ENCODE results near the gene RHBDD1. TPM values are rescaled to one million over a fixed set of nuclear protein-coding genes. Genes with fewer than 3 reads are reported as not detected.

The RHBDD1 gene
- total and polyA plus RNA-seq, 11 donors: 4.7 to 44.5 (median 32.6) TPM

DNA sequence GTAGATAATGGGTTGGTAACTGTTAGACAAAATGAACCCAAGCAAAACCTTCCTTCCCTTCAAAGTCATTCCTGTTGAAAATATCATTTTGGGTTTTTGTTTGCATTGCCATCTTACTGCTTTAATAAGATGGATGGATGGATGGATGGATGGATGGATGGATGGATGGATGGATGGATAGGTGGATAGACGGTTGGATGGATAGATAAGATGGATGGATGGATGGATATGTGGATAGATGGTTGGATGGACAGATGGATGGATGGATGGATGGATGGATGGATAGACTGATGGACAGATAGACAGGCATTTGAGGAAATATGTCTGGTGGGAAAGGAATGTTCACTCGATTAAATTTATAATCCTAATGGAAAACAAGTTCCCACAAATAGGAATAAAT, 194.9 kb downstream of the RHBDD1 start:
- DNase-seq (no peak), ATAC-seq (no peak)
- intact Hi-C loops (cut with DNase I): no loop called here
- H3K4me3 ChIP-seq: no peak overlapping the region
- H3K36me3 ChIP-seq: peaks cover 0 to 43% (median 0%) of the 10 kb centered on the region in 9 donors
- H3K27ac ChIP-seq: no peak overlapping the region
- no peaks in the 10 kb centered on the region for H3K27me3 ChIP-seq
- TF ChIP-seq, protein P1, sequence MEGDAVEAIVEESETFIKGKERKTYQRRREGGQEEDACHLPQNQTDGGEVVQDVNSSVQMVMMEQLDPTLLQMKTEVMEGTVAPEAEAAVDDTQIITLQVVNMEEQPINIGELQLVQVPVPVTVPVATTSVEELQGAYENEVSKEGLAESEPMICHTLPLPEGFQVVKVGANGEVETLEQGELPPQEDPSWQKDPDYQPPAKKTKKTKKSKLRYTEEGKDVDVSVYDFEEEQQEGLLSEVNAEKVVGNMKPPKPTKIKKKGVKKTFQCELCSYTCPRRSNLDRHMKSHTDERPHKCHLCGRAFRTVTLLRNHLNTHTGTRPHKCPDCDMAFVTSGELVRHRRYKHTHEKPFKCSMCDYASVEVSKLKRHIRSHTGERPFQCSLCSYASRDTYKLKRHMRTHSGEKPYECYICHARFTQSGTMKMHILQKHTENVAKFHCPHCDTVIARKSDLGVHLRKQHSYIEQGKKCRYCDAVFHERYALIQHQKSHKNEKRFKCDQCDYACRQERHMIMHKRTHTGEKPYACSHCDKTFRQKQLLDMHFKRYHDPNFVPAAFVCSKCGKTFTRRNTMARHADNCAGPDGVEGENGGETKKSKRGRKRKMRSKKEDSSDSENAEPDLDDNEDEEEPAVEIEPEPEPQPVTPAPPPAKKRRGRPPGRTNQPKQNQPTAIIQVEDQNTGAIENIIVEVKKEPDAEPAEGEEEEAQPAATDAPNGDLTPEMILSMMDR (IDR thresholded peaks at IDR 0.05): no peak
- TF ChIP-seq POLR2A (IDR thresholded peaks at IDR 0.05): no peak
- no peaks in the 10 kb centered on the region for H3K9me3 ChIP-seq
- 87 to 92% (median 88%) methylated on average over 2 of the region's 2 CpGs for WGBS, 4 donors
- peaks cover 0 to 16% (median 0%) of the 10 kb centered on the region in 12 donors for H3K4me1 ChIP-seq

DNA sequence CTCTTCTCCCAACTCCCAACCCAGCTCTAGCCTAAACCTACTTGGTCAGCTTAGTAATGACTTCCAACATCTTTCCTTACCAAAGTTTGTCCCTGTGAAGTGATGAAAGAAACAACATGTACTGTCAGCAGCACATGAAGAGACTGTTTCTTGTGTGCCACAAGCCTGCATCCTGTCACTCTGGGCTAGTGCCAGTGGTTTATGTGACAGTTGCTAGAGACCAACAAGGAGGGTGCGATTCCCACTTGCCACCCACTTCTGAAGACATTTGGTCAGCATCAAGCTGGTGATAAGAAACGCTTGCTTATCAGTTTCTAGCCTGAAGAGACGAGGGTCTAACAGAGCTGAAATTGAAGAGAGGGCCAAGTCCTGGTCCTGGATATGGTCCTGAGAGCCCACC, 195.5 kb downstream of the RHBDD1 start:
- DNase-seq (no peak), ATAC-seq (no peak)
- H3K27ac ChIP-seq: no peak overlapping the region
- intact Hi-C loops (cut with DNase I): no loop called here
- no peaks in the 10 kb centered on the region for H3K9me3 ChIP-seq
- peaks cover 0 to 16% (median 0%) of the 10 kb centered on the region in 12 donors for H3K4me1 ChIP-seq
- TF ChIP-seq, protein P1 (IDR thresholded peaks at IDR 0.05): no peak
- TF ChIP-seq POLR2A (IDR thresholded peaks at IDR 0.05): no peak
- H3K4me3 ChIP-seq: no peak overlapping the region
- no peaks in the 10 kb centered on the region for H3K27me3 ChIP-seq
- H3K36me3 ChIP-seq: peaks cover 0 to 38% (median 0%) of the 10 kb centered on the region in 9 donors
- WGBS, 4 donors: 12 to 32% (median 20%) methylated on average over 3 of the region's 3 CpGs

DNA sequence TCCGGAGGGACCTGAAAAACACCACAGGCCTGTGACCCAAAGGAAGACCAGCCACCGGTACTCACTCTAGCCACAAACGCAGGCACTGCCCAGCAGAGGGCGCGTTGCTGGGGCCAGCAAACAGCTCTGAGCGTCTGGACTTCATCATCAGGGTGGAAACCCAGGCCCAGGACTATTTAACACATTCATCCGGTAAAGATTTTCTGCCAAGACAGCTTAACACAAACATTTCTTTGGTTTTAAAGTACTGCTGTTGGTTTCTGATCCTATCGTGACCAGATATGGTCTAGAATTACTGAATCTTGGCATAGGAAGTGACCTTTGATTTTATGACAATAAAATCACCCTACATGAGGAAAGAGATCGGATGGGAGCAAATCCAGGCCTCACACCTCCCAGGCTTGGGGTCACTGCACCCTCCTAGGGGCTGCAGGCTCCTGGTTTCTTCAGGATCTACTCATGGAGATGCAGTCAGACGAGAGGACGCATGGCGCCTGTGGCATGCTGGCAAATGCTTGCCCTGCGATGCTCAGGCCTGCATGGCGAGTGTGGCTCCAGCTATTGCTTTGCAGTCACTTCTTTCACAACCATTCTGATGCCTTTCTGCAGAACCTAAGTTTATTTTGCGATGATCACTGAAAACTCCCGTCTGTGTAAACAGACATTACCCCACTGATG, 197.8 kb downstream of the RHBDD1 start:
- TF ChIP-seq, protein P1 (IDR thresholded peaks at IDR 0.05): peak in 10 of 12 donors; percentile 19 to 57 (median 46)
- no peak for TF ChIP-seq POLR2A (IDR thresholded peaks at IDR 0.05)
- peak in 1 of 4 donors; percentile 62 for ATAC-seq
- WGBS, 4 donors: 52 to 66% (median 56%) methylated on average over 12 to 16 of the region's 16 CpGs
- no peak overlapping the region for H3K4me3 ChIP-seq
- H3K27me3 ChIP-seq: no peaks in the 10 kb centered on the region
- intact Hi-C loops (cut with DNase I): no loop called here
- no peak for DNase-seq
- H3K27ac ChIP-seq: peak overlapping the region in 1 of 12 donors; percentile 3
- peaks cover 0 to 26% (median 0%) of the 10 kb centered on the region in 9 donors for H3K36me3 ChIP-seq
- no peaks in the 10 kb centered on the region for H3K9me3 ChIP-seq
- peaks cover 0 to 6% (median 0%) of the 10 kb centered on the region in 12 donors for H3K4me1 ChIP-seq

DNA sequence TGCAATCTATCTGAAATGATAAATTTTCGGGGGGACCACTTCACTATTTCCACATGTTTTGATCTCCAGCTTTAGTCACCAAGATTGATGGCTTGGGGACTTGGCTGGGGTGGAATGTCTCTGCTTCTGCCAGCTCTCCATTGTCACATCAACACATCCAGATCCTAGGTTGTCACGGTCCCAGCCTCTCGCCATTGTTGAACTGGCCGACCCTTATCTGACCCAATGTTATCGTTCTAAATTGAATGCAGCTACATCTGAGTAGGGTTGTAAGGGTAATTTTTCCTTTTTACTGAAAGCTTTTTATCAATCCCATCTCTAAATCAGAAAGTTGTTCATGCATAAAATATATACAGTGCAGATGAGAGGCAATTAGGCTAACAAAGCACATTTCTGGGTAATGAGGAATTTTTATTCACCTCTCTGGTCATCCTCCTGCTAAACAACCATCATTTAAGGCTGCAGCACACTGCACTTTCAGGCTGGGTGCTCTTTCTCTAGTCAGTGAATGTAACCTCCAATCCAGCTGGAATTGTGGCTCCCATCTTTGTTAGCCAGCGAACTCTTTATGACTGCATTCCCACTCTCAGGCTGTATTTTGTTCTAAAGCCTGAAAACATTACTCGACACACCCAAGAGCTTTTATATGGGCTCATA, 200.0 kb downstream of the RHBDD1 start:
- ATAC-seq (no peak), DNase-seq (no peak)
- Histone ChIP-seq H3K9me3 (no peaks in the 10 kb centered on the region), H3K36me3 (peaks cover 0 to 32% (median 0%) of the 10 kb centered on the region in 9 donors), H3K27ac (no peak overlapping the region), H3K4me3 (no peak overlapping the region), H3K4me1 (no peaks in the 10 kb centered on the region), H3K27me3 (no peaks in the 10 kb centered on the region)
- WGBS, 4 donors: 33 to 38% (median 35%) methylated on average over 7 of the region's 7 CpGs
- intact Hi-C loops (cut with DNase I): no loop called here
- TF ChIP-seq POLR2A (IDR thresholded peaks at IDR 0.05): no peak
- TF ChIP-seq, protein P1 (IDR thresholded peaks at IDR 0.05): no peak

Data from heart left ventricle (tissue), 16 donors.